Caco-2 (cell line): Measurements from ENCODE around the gene AFMID. TPM values are rescaled to one million over a fixed set of nuclear protein-coding genes. Genes with fewer than 3 reads are reported as not detected.

ENCODE experiments used
- BruUV-seq: library from RNA; stranded (reverse); fragments of 400-500 nt; replicated peaks from 2 replicates; lab custom pipeline; 2021; lab: Mats Ljungman, UMichigan
- CTCF ChIA-PET: fragments of 300-600 bp; sonication (Branson Sonifier 250); formaldehyde crosslinking; loops from one replicate; lab custom pipeline; 2022; ENCODE audit warnings: antibody characterized with exemption; lab: Charles Lee
- POLR2A ChIA-PET: fragments of 300-600 bp; sonication (Branson Sonifier 250); formaldehyde crosslinking; loops from one replicate; lab custom pipeline; 2022; ENCODE audit warnings: antibody characterized with exemption; lab: Charles Lee
- DNase-seq, 2 experiments: peaks; one replicate each; pipeline versions ENCODE4 v3.0.0 to v3.0.0-alpha.2; 2020 to 2022
- H3K27me3 ChIP-seq: replicated peaks from 2 replicates; pipeline ENCODE4 v1.6.0; 2011; ENCODE audit warnings: low read length; ENCODE audit not compliant: control insufficient read depth, insufficient read depth
- H3K36me3 ChIP-seq: 2 replicates; pipeline ENCODE4 v1.5.1; 2011; ENCODE audit warnings: low read length; ENCODE audit not compliant: control insufficient read depth, insufficient read depth
- H3K4me1 ChIP-seq: fragments of 250-450 bp; sonication (Bioruptor Pico); 2 replicates; pipeline ENCODE4 v1.5.1; 2020; ENCODE audit warnings: mild to moderate bottlenecking
- H3K4me3 ChIP-seq: 2 replicates; pipeline ENCODE4 v1.5.1; 2011; ENCODE audit warnings: low read depth, mild to moderate bottlenecking, control low read depth, low read length
- H3K9me3 ChIP-seq: fragments of 250-450 bp; sonication (Bioruptor Pico); 2 replicates; pipeline ENCODE4 v1.5.1; 2020; ENCODE audit warnings: mild to moderate bottlenecking, moderate library complexity
- H3K27ac Mint-ChIP-seq: one replicate; pipeline ENCODE4 v1.8.0; 2022; ENCODE audit warnings: mixed read lengths; ENCODE audit not compliant: unreplicated experiment
- H3K27me3 Mint-ChIP-seq: one replicate; pipeline ENCODE4 v1.8.0; 2022; ENCODE audit warnings: mixed read lengths; ENCODE audit not compliant: insufficient read depth, unreplicated experiment
- H3K36me3 Mint-ChIP-seq: one replicate; pipeline ENCODE4 v1.8.0; 2022; ENCODE audit warnings: mild to moderate bottlenecking, mixed read lengths; ENCODE audit not compliant: insufficient read depth, unreplicated experiment
- H3K4me1 Mint-ChIP-seq: one replicate; pipeline ENCODE4 v1.8.0; 2022; ENCODE audit warnings: low read depth, mixed read lengths; ENCODE audit not compliant: unreplicated experiment
- H3K4me3 Mint-ChIP-seq: one replicate; pipeline ENCODE4 v1.8.0; 2022; ENCODE audit warnings: mild to moderate bottlenecking, moderate library complexity, mixed read lengths; ENCODE audit not compliant: unreplicated experiment
- H3K9me3 Mint-ChIP-seq: one replicate; pipeline ENCODE4 v1.8.0; 2022; ENCODE audit warnings: mixed read lengths; ENCODE audit not compliant: unreplicated experiment
- intact Hi-C: fragments of 100-400 bp; cut with micrococcal nuclease; formaldehyde crosslinking; loops from one replicate; pipeline ENCODE4 v1.10.0; 2022; ENCODE audit not compliant: unreplicated experiment
- total RNA-seq: library from RNA; stranded (reverse); gene quantifications from 2 replicates; pipeline ENCODE4 v1.2.3, GENCODE V29; 2022
- TF ChIP-seq, protein P1 (sequence below), 2 experiments: fragments of 200-600 bp in 1 of 2; IDR thresholded peaks; 1 replicate in 1 of 2; 2 replicates in 1 of 2; pipeline versions ENCODE4 v1.5.1 to v1.8.0; 2011 to 2022; ENCODE audit warnings: antibody characterized with exemption in 1 of 2, control low read depth in 1 of 2, inconsistent platforms in 1 of 2, low read depth in 1 of 2, low read length in 1 of 2, mild to moderate bottlenecking in 1 of 2, moderate library complexity in 1 of 2; ENCODE audit not compliant: insufficient read depth in 1 of 2, severe bottlenecking in 1 of 2, unreplicated experiment in 1 of 2

AFMID gene
- total RNA-seq, 1 experiment from 2014 or later = 83.0 TPM

DNA sequence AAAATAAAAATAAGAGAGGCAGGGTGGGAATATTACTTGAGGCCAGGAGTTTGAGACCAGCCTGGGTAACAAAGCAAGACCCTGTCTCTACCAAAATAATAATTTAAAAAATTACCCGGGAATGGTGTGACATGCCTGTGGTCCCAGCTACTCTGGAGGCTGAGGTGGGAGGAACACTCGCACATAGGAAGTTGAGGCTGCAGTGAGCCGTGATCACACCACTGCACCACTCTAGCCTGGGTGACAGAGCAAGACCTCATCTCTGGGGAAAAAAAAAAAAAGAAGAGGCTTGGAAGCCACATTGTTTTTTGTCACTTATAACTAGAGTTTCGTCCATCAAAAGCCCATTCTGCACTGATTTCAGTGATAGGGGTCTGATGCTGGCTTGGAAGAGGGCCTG lies 41.0 kb downstream of the AFMID start:
- Mint-ChIP-seq H3K27ac (no peak overlapping the region), H3K36me3 (peaks cover 21% of the 10 kb centered on the region), H3K9me3 (no peaks in the 10 kb centered on the region), H3K4me1 (no peaks in the 10 kb centered on the region), H3K27me3 (no peaks in the 10 kb centered on the region), H3K4me3 (no peak overlapping the region)
- DNase-seq = no peak
- H3K9me3 ChIP-seq = no peaks in the 10 kb centered on the region
- POLR2A ChIA-PET = no interaction called here
- no TSS peak for BruUV-seq
- H3K36me3 ChIP-seq = no peaks in the 10 kb centered on the region
- TF ChIP-seq, protein P1, sequence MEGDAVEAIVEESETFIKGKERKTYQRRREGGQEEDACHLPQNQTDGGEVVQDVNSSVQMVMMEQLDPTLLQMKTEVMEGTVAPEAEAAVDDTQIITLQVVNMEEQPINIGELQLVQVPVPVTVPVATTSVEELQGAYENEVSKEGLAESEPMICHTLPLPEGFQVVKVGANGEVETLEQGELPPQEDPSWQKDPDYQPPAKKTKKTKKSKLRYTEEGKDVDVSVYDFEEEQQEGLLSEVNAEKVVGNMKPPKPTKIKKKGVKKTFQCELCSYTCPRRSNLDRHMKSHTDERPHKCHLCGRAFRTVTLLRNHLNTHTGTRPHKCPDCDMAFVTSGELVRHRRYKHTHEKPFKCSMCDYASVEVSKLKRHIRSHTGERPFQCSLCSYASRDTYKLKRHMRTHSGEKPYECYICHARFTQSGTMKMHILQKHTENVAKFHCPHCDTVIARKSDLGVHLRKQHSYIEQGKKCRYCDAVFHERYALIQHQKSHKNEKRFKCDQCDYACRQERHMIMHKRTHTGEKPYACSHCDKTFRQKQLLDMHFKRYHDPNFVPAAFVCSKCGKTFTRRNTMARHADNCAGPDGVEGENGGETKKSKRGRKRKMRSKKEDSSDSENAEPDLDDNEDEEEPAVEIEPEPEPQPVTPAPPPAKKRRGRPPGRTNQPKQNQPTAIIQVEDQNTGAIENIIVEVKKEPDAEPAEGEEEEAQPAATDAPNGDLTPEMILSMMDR (IDR thresholded peaks at IDR 0.05; ENCODE audit: insufficient read depth in 1 of 2, low read depth in 1 of 2, low read length in 1 of 2, severe bottlenecking in 1 of 2, unreplicated experiment in 1 of 2) = no peak
- no peaks in the 10 kb centered on the region for H3K4me1 ChIP-seq
- intact Hi-C loops = no loop called here
- H3K27me3 ChIP-seq = no peaks in the 10 kb centered on the region
- H3K4me3 ChIP-seq = no peak overlapping the region
- CTCF ChIA-PET = interaction anchor here (2.2 kb wide), 1 partner anchor 23 kb away, joined by 15 read pairs; no protein-coding TSS in a partner anchor

DNA sequence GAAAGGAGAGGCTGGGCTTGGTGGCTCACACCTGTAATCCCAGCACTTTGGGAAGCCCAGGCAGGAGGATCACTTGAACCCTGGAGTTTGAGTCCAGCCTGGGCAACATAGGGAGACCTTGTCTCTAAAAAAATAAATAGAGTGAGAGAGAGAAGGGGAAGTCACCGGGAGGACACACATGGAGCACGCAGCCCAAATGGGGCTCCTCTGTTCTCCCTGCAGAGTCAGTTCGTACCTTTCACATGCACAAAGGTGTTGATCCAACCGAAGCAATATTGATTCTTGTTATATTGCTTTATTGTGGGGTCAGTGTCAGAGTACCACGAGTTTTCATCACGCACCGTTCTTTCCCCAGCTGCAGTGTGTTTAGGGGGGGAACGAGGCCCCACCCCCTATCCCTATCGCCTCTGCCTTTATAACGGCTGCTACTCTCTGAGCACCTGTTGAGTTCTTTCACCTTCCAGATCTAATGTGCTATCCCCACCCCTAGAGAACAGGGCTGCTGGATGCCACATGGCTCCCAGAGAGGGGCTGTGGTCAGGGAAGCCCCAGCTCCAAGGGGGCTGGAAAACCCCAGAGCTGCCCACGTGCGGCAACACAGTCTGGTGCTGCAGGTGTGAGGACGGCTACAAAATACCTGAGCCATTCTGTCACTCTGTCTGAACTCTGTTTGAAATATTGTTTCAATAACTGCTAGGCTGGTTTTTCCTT lies 43.2 kb downstream of the AFMID start:
- H3K27me3 ChIP-seq = no peaks in the 10 kb centered on the region
- Mint-ChIP-seq H3K27me3 (no peaks in the 10 kb centered on the region), H3K4me1 (no peaks in the 10 kb centered on the region), H3K27ac (no peak overlapping the region), H3K4me3 (no peak overlapping the region), H3K36me3 (no peaks in the 10 kb centered on the region), H3K9me3 (no peaks in the 10 kb centered on the region)
- CTCF ChIA-PET = no interaction called here
- H3K36me3 ChIP-seq = no peaks in the 10 kb centered on the region
- POLR2A ChIA-PET = no interaction called here
- BruUV-seq = no TSS peak
- TF ChIP-seq, protein P1 (IDR thresholded peaks at IDR 0.05; ENCODE audit: insufficient read depth in 1 of 2, low read depth in 1 of 2, low read length in 1 of 2, severe bottlenecking in 1 of 2, unreplicated experiment in 1 of 2) = no peak
- DNase-seq = no peak
- no peaks in the 10 kb centered on the region for H3K4me1 ChIP-seq
- no peaks in the 10 kb centered on the region for H3K9me3 ChIP-seq
- no peak overlapping the region for H3K4me3 ChIP-seq
- intact Hi-C loops = no loop called here

DNA sequence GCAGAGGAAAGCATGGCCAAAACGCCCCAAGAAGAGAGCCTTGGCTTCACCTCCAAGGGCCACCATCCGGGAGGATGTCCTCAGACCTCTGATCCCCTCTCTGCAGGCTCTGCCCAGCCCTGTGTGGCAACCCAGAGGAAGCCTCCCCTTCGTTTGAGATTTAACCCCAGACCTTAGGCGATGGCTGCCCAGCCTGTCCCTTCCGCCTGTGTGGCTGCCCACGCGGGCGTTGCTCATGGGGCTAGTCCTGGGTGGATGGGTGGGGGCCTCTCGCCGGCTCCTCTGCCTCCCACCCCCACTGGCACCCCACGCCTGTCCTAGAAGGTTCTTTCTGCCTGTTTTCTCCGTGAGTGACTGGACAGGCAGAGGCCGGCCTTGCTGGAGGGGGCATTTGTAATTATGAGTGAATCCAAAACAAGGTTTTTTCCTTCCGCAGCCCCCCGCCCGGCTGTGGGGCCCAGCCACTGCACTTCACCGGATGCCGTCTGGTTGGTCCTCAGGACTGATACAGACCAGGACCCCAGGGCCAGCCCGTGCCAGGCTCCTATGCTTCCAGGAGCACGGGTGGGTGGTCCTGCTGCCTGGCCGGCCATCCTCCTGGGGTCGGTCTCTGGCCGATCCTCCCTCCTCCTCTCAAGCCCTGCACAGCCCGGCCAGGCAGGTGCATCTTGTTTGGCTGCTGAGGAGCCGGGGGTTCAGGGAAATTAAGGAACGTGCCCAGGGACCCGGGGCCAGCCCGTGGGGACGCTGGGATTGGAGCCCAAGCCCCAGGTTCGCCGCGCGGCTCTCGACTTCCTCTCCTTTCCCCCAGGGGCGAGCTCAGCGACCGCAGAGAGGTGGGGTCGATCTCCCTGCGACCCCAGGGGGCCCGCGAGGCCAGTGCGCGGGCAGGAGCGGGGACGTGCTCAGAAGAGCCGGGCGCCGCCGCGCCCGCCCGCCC lies 44.1 kb downstream of the AFMID start, which contains the start of gene TMEM235:
TMEM235 (plus strand) TSS at position 636 of the 940 bp plus-strand sequence. CDS start 393 bp downstream, outside the sequence.
- Mint-ChIP-seq H3K27ac (no peak within 1 kb of the TSS), H3K9me3 (no peaks in the 10 kb centered on the region), H3K4me1 (no peaks in the 10 kb centered on the region), H3K4me3 (no peak within 1 kb of the TSS), H3K27me3 (no peaks in the 10 kb centered on the region), H3K36me3 (no peaks in the 10 kb centered on the region)
- Histone ChIP-seq H3K9me3 (no peaks in the 10 kb centered on the region), H3K27me3 (no peaks in the 10 kb centered on the region), H3K4me3 (no peak within 1 kb of the TSS), H3K36me3 (no peaks in the 10 kb centered on the region), H3K4me1 (no peaks in the 10 kb centered on the region)
- intact Hi-C loops = no loop called here
- no TSS peak for BruUV-seq
- POLR2A ChIA-PET = no interaction called here
- DNase-seq = no peak
- CTCF ChIA-PET = no interaction called here
- TF ChIP-seq, protein P1 (IDR thresholded peaks at IDR 0.05; ENCODE audit: insufficient read depth in 1 of 2, low read depth in 1 of 2, low read length in 1 of 2, severe bottlenecking in 1 of 2, unreplicated experiment in 1 of 2) = no peak
